GM23338 (cell line): ENCODE data around the gene COL4A2. TPM values are rescaled to one million over a fixed set of nuclear protein-coding genes. Genes with fewer than 3 reads are reported as not detected.

Experiments used
- ATAC-seq: fragments of 200-7000 bp; cut with Tn5 transposase; 3 replicates; pipeline ENCODE4 v1.9.1; 2020
- DNase-seq: peaks from one replicate; pipeline ENCODE4 v3.0.0-alpha.2; 2015; ENCODE audit warnings: low spot score
- H2AFZ ChIP-seq: fragments of 200-600 bp; sonication (generic); 2 replicates; pipeline ENCODE4 v1.8.0; 2016; ENCODE audit warnings: antibody characterized with exemption, mild to moderate bottlenecking, moderate library complexity
- H3F3A ChIP-seq: fragments of 200-600 bp; sonication (generic); replicated peaks from 2 replicates; pipeline ENCODE4 v1.8.0; 2017; ENCODE audit warnings: antibody characterized with exemption, mixed run types, low read depth
- H3K27ac ChIP-seq: fragments of 200-600 bp; sonication (generic); 2 replicates; pipeline ENCODE4 v1.6.1; 2016; ENCODE audit warnings: low read depth
- H3K27me3 ChIP-seq: fragments of 200-600 bp; sonication (generic); 2 replicates; pipeline ENCODE4 v1.8.0; 2016; ENCODE audit warnings: mild to moderate bottlenecking, mixed run types, moderate library complexity; ENCODE audit not compliant: insufficient read depth
- H3K36me3 ChIP-seq: fragments of 200-600 bp; sonication (generic); 2 replicates; pipeline ENCODE4 v1.8.0; 2016; ENCODE audit warnings: mild to moderate bottlenecking; ENCODE audit not compliant: insufficient read depth
- H3K4me1 ChIP-seq: fragments of 200-600 bp; sonication (generic); 2 replicates; pipeline ENCODE4 v1.8.0; 2016; ENCODE audit warnings: mild to moderate bottlenecking, moderate library complexity; ENCODE audit not compliant: insufficient read depth
- H3K4me2 ChIP-seq: fragments of 200-600 bp; sonication (generic); 2 replicates; pipeline ENCODE4 v1.7.1; 2017; ENCODE audit warnings: mixed run types
- H3K4me3 ChIP-seq: fragments of 200-600 bp; sonication (generic); 2 replicates; pipeline ENCODE4 v1.6.1; 2016; ENCODE audit warnings: mixed run types
- H3K79me2 ChIP-seq: fragments of 200-600 bp; sonication (generic); replicated peaks from 2 replicates; pipeline ENCODE4 v1.8.0; 2017; ENCODE audit warnings: mild to moderate bottlenecking; ENCODE audit not compliant: insufficient read depth
- H3K9me2 ChIP-seq: fragments of 200-600 bp; sonication (generic); 2 replicates; pipeline ENCODE4 v1.8.0; 2017; ENCODE audit not compliant: insufficient read depth
- H4K20me1 ChIP-seq: fragments of 200-600 bp; sonication (generic); replicated peaks from 2 replicates; pipeline ENCODE4 v1.8.0; 2017; ENCODE audit warnings: mild to moderate bottlenecking; ENCODE audit not compliant: insufficient read depth
- H3K27ac Mint-ChIP-seq: 2 replicates; pipeline ENCODE4 v1.8.0; 2020; ENCODE audit warnings: inconsistent platforms, mild to moderate bottlenecking, moderate library complexity, mixed read lengths
- H3K27me3 Mint-ChIP-seq: 3 replicates; pipeline ENCODE4 v1.8.0; 2022; ENCODE audit warnings: low read depth, mild to moderate bottlenecking, moderate library complexity, mixed read lengths, inconsistent platforms; ENCODE audit not compliant: insufficient read depth, poor library complexity
- H3K36me3 Mint-ChIP-seq: 3 replicates; pipeline ENCODE4 v1.8.0; 2021; ENCODE audit warnings: low read depth, mild to moderate bottlenecking, inconsistent platforms, moderate library complexity, mixed read lengths
- H3K4me1 Mint-ChIP-seq: 3 replicates; pipeline ENCODE4 v1.8.0; 2020; ENCODE audit warnings: mild to moderate bottlenecking, inconsistent platforms, mixed read lengths
- H3K4me3 Mint-ChIP-seq: 3 replicates; pipeline ENCODE4 v1.8.0; 2021; ENCODE audit warnings: moderate library complexity, mild to moderate bottlenecking, inconsistent platforms, mixed read lengths
- H3K9me3 Mint-ChIP-seq: 3 replicates; pipeline ENCODE4 v1.8.0; 2020; ENCODE audit warnings: moderate library complexity, mild to moderate bottlenecking, inconsistent platforms, mixed read lengths
- CREB1 ChIP-seq: fragments of 250-450 bp; sonication (Bioruptor Pico); IDR thresholded peaks from 2 replicates; pipeline ENCODE4 v1.5.0; 2020; ENCODE audit warnings: low read depth, mild to moderate bottlenecking, moderate library complexity
- EZH2 ChIP-seq: fragments of 200-600 bp; sonication (generic); IDR thresholded peaks from one replicate; pipeline ENCODE4 v1.8.0; 2017; ENCODE audit warnings: antibody characterized with exemption, mild to moderate bottlenecking, low read depth; ENCODE audit not compliant: unreplicated experiment
- EZH2phosphoT487 ChIP-seq: fragments of 200-600 bp; sonication (generic); IDR thresholded peaks from one replicate; pipeline ENCODE4 v1.8.1; 2018; ENCODE audit warnings: antibody characterized with exemption; ENCODE audit not compliant: unreplicated experiment
- JUNB ChIP-seq: IDR thresholded peaks from one replicate; pipeline ENCODE4 v1.6.1; 2016; ENCODE audit warnings: antibody characterized with exemption; ENCODE audit not compliant: unreplicated experiment
- NANOG ChIP-seq: IDR thresholded peaks from 2 replicates; pipeline ENCODE4 v1.6.1; 2016; ENCODE audit warnings: antibody characterized with exemption, borderline replicate concordance
- POLR2AphosphoS5 ChIP-seq: IDR thresholded peaks from 2 replicates; pipeline ENCODE4 v1.6.1; 2016; ENCODE audit warnings: antibody characterized with exemption, low read depth
- STAT1 ChIP-seq: IDR thresholded peaks from one replicate; pipeline ENCODE4 v1.6.1; 2016; ENCODE audit warnings: antibody characterized with exemption; ENCODE audit not compliant: unreplicated experiment
- ZNF114 ChIP-seq: fragments of 250-450 bp; sonication (Bioruptor Pico); IDR thresholded peaks from 2 replicates; pipeline ENCODE4 v1.5.0; 2020; ENCODE audit warnings: mild to moderate bottlenecking, moderate library complexity
- ZNF331 ChIP-seq: fragments of 250-450 bp; sonication (Bioruptor Pico); IDR thresholded peaks from 2 replicates; pipeline ENCODE4 v1.5.0; 2020; ENCODE audit warnings: low read depth, mild to moderate bottlenecking, moderate library complexity
- polyA plus RNA-seq: library from polyadenylated mRNA; unstranded; fragments of >200 nt; fragmentation: Nextera tagmentation; extraction: Ambion mirVana; gene quantifications from 2 replicates; pipeline ENCODE4 v1.2.1, GENCODE V29; 2016
- total RNA-seq: library from RNA; depleted of rRNA; stranded (reverse); fragments of >200 nt; shearing (Covaris generic); gene quantifications from 2 replicates; pipeline ENCODE4 v1.2.3, GENCODE V29; 2014
- TF ChIP-seq, protein P1 (sequence below): fragments of 250-450 bp; sonication (Bioruptor Pico); IDR thresholded peaks from 2 replicates; pipeline ENCODE4 v1.5.0; 2020; ENCODE audit warnings: mild to moderate bottlenecking, moderate library complexity
- TF ChIP-seq, protein P2 (sequence below): IDR thresholded peaks from 2 replicates; pipeline ENCODE4 v1.6.1; 2016; ENCODE audit warnings: antibody characterized with exemption
- TF ChIP-seq, protein P3 (sequence below): IDR thresholded peaks from one replicate; pipeline ENCODE4 v1.6.1; 2018; ENCODE audit warnings: antibody characterized with exemption; ENCODE audit not compliant: unreplicated experiment
- TF ChIP-seq, protein P4 (sequence below), 2 experiments: fragments of 200-600 bp in 1 of 2; sonication (generic) in 1 of 2; conservative IDR thresholded peaks; 2 replicates each; pipeline versions ENCODE4 v1.5.1 to v1.6.1; 2016 to 2017; ENCODE audit warnings: antibody characterized with exemption in 2 of 2, low read depth in 2 of 2, mild to moderate bottlenecking in 2 of 2, moderate library complexity in 1 of 2

The COL4A2 gene
- total and polyA plus RNA-seq, 2 experiments from 2014 or later, result 37.4 to 131 TPM

DNA sequence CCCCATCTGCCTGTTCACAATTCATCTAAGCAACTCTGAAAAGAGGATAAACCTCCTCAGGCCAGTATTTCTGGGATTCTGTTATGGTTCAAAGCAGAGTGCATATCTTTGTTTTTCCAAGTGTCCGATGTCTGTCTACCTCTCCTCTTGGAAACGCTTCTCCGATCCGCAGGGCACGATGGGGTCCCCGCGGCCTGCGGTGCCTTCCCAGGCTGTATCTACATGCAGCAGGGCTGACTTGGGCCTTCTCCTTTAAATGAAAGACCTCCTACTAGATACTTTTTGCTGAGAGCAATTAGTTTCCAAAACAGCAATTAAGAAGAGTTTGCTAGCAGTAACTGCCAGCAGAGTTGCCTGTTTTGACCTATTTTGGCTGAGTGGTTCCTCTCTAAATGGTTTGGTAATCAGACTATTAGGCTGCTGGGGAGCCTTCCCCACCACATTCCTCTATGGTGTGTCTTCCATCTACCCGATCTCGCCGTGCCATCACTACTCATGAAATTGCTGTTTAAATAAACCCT lies 23.5 kb downstream of the COL4A2 start:
- Histone ChIP-seq H3K36me3 (no peaks in the 10 kb centered on the region), H3K27me3 (no peaks in the 10 kb centered on the region), H3K79me2 (peaks cover 46% of the 10 kb centered on the region)

More for the DNA sequence above, 23.5 kb downstream of the COL4A2 start:
- Mint-ChIP-seq H3K27ac (no peak overlapping the region), H3K4me3 (no peak overlapping the region), H3K36me3 (peaks cover 14% of the 10 kb centered on the region), H3K4me1 (peaks cover 48% of the 10 kb centered on the region), H3K27me3 (peaks cover 5% of the 10 kb centered on the region), H3K9me3 (no peaks in the 10 kb centered on the region)
- Histone ChIP-seq H3F3A (no peaks in the 10 kb centered on the region), H2AFZ (no peak overlapping the region), H3K9me2 (peaks cover 2% of the 10 kb centered on the region; the same call in 1 of the 2 replicates), H3K4me2 (no peak overlapping the region), H4K20me1 (no peaks in the 10 kb centered on the region), H3K4me1 (peaks cover 33% of the 10 kb centered on the region), H3K4me3 (no peak overlapping the region), H3K27ac (0 out of 2 replicates have a peak overlapping the region, but pooled peaks have one; percentile 33)
- TF ChIP-seq, protein P1, sequence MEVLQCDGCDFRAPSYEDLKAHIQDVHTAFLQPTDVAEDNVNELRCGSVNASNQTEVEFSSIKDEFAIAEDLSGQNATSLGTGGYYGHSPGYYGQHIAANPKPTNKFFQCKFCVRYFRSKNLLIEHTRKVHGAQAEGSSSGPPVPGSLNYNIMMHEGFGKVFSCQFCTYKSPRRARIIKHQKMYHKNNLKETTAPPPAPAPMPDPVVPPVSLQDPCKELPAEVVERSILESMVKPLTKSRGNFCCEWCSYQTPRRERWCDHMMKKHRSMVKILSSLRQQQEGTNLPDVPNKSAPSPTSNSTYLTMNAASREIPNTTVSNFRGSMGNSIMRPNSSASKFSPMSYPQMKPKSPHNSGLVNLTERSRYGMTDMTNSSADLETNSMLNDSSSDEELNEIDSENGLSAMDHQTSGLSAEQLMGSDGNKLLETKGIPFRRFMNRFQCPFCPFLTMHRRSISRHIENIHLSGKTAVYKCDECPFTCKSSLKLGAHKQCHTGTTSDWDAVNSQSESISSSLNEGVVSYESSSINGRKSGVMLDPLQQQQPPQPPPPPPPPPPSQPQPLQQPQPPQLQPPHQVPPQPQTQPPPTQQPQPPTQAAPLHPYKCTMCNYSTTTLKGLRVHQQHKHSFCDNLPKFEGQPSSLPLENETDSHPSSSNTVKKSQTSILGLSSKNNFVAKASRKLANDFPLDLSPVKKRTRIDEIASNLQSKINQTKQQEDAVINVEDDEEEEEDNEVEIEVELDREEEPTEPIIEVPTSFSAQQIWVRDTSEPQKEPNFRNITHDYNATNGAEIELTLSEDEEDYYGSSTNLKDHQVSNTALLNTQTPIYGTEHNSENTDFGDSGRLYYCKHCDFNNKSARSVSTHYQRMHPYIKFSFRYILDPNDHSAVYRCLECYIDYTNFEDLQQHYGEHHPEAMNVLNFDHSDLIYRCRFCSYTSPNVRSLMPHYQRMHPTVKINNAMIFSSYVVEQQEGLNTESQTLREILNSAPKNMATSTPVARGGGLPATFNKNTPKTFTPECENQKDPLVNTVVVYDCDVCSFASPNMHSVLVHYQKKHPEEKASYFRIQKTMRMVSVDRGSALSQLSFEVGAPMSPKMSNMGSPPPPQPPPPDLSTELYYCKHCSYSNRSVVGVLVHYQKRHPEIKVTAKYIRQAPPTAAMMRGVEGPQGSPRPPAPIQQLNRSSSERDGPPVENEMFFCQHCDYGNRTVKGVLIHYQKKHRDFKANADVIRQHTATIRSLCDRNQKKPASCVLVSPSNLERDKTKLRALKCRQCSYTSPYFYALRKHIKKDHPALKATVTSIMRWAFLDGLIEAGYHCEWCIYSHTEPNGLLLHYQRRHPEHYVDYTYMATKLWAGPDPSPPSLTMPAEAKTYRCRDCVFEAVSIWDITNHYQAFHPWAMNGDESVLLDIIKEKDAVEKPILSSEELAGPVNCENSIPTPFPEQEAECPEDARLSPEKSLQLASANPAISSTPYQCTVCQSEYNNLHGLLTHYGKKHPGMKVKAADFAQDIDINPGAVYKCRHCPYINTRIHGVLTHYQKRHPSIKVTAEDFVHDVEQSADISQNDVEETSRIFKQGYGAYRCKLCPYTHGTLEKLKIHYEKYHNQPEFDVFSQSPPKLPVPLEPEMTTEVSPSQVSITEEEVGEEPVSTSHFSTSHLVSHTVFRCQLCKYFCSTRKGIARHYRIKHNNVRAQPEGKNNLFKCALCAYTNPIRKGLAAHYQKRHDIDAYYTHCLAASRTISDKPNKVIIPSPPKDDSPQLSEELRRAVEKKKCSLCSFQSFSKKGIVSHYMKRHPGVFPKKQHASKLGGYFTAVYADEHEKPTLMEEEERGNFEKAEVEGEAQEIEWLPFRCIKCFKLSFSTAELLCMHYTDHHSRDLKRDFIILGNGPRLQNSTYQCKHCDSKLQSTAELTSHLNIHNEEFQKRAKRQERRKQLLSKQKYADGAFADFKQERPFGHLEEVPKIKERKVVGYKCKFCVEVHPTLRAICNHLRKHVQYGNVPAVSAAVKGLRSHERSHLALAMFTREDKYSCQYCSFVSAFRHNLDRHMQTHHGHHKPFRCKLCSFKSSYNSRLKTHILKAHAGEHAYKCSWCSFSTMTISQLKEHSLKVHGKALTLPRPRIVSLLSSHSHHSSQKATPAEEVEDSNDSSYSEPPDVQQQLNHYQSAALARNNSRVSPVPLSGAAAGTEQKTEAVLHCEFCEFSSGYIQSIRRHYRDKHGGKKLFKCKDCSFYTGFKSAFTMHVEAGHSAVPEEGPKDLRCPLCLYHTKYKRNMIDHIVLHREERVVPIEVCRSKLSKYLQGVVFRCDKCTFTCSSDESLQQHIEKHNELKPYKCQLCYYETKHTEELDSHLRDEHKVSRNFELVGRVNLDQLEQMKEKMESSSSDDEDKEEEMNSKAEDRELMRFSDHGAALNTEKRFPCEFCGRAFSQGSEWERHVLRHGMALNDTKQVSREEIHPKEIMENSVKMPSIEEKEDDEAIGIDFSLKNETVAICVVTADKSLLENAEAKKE (CRISPR knock-in tag), result no peak
- no peak for TF ChIP-seq EZH2phosphoT487
- TF ChIP-seq, protein P2, sequence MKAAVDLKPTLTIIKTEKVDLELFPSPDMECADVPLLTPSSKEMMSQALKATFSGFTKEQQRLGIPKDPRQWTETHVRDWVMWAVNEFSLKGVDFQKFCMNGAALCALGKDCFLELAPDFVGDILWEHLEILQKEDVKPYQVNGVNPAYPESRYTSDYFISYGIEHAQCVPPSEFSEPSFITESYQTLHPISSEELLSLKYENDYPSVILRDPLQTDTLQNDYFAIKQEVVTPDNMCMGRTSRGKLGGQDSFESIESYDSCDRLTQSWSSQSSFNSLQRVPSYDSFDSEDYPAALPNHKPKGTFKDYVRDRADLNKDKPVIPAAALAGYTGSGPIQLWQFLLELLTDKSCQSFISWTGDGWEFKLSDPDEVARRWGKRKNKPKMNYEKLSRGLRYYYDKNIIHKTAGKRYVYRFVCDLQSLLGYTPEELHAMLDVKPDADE, result no peak
- TF ChIP-seq NANOG, result no peak
- no peak for TF ChIP-seq EZH2
- no peak for TF ChIP-seq STAT1
- TF ChIP-seq JUNB, result no peak
- no peak for TF ChIP-seq POLR2AphosphoS5
- TF ChIP-seq CREB1 (CRISPR knock-in tag), result no peak
- no peak for TF ChIP-seq ZNF114 (CRISPR knock-in tag)
- TF ChIP-seq, protein P3, sequence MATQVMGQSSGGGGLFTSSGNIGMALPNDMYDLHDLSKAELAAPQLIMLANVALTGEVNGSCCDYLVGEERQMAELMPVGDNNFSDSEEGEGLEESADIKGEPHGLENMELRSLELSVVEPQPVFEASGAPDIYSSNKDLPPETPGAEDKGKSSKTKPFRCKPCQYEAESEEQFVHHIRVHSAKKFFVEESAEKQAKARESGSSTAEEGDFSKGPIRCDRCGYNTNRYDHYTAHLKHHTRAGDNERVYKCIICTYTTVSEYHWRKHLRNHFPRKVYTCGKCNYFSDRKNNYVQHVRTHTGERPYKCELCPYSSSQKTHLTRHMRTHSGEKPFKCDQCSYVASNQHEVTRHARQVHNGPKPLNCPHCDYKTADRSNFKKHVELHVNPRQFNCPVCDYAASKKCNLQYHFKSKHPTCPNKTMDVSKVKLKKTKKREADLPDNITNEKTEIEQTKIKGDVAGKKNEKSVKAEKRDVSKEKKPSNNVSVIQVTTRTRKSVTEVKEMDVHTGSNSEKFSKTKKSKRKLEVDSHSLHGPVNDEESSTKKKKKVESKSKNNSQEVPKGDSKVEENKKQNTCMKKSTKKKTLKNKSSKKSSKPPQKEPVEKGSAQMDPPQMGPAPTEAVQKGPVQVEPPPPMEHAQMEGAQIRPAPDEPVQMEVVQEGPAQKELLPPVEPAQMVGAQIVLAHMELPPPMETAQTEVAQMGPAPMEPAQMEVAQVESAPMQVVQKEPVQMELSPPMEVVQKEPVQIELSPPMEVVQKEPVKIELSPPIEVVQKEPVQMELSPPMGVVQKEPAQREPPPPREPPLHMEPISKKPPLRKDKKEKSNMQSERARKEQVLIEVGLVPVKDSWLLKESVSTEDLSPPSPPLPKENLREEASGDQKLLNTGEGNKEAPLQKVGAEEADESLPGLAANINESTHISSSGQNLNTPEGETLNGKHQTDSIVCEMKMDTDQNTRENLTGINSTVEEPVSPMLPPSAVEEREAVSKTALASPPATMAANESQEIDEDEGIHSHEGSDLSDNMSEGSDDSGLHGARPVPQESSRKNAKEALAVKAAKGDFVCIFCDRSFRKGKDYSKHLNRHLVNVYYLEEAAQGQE, result no peak
- TF ChIP-seq, protein P4, sequence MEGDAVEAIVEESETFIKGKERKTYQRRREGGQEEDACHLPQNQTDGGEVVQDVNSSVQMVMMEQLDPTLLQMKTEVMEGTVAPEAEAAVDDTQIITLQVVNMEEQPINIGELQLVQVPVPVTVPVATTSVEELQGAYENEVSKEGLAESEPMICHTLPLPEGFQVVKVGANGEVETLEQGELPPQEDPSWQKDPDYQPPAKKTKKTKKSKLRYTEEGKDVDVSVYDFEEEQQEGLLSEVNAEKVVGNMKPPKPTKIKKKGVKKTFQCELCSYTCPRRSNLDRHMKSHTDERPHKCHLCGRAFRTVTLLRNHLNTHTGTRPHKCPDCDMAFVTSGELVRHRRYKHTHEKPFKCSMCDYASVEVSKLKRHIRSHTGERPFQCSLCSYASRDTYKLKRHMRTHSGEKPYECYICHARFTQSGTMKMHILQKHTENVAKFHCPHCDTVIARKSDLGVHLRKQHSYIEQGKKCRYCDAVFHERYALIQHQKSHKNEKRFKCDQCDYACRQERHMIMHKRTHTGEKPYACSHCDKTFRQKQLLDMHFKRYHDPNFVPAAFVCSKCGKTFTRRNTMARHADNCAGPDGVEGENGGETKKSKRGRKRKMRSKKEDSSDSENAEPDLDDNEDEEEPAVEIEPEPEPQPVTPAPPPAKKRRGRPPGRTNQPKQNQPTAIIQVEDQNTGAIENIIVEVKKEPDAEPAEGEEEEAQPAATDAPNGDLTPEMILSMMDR (conservative IDR thresholded peaks at IDR 0.05; ENCODE audit: low read depth in 2 of 2), result no peak
- no peak for TF ChIP-seq ZNF331 (CRISPR knock-in tag)
- no peak for ATAC-seq
- DNase-seq, result no peak
